Measurements from ENCODE around the gene SIX1.

The SIX1 gene

DNA sequence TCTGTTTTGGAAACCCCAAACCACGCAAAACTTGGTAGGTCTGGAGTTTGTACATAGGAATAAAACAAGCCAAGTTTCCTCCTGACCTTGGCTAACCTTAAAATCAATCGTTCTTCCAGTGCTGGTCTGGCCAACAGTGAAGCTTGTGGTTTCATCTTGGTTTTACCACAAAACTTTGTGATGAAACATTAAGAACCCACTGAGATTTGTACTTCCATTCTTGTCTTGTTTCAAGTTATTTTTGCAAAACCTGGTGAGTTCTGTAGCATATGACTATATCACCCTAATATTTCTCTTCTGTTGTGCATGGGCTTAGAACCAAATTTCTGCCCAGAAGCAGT is 26.4 kb downstream of the SIX1 start:
- no peak overlapping the region for H3K4me3 ChIP-seq (replicated peaks; ENCODE audit: low read depth, low read length)
- no peak for DNase-seq (ENCODE audit: extremely low read depth, low read depth)
- TF ChIP-seq CTCF (IDR thresholded peaks at IDR 0.05; ENCODE audit: low read depth, low read length, missing control alignments), result no peak

GRCh38 chr14:60622210-60622916 is 26.9 kb downstream of the SIX1 start:
- no peak for TF ChIP-seq CTCF (IDR thresholded peaks at IDR 0.05; ENCODE audit: low read depth, low read length, missing control alignments)
- no peak overlapping the region for H3K4me3 ChIP-seq (replicated peaks; ENCODE audit: low read depth, low read length)
- DNase-seq (ENCODE audit: extremely low read depth, low read depth), result no peak

DNA sequence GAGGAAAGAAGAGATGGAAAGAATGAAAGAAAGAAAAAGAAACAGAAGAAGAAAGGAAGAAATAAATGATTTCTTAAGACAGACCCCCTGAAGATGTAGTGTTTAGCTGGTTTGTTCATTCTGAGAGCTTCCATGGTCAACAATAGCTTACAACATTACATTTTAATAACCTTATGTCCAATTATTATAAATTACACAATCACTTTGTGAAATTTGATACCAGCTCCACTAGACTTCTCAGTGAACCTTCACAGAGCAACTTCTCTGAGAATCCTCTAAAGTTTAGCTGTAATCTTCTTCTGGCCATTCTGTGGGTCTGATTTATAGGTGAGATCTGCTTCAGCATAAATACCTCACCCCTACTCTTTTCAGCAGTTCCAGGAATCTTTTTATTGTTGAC is 27.9 kb downstream of the SIX1 start:
- no peak overlapping the region for H3K4me3 ChIP-seq (replicated peaks; ENCODE audit: low read depth, low read length)
- TF ChIP-seq CTCF (IDR thresholded peaks at IDR 0.05; ENCODE audit: low read depth, low read length, missing control alignments), result no peak
- DNase-seq (ENCODE audit: extremely low read depth, low read depth), result no peak

DNA sequence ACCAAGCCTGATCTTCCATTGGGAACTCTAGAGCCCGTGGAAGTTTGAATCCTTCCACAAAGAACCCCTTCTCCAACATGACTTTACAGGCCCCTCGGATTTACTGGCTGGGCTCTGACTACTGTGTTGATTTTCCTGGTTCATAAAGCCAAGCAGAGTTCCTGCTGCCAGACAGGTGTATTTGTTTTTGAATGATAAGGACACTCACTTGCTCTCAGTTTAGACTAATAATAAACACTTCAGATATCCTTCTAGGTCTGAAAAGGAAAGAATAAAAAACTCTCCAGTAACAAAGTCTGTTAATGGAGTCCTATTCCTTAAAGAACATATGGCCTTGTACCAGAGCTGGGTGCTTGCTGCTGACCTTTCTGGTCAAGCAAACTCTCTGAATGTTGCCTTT is 31.0 kb downstream of the SIX1 start:
- H3K4me3 ChIP-seq (replicated peaks; ENCODE audit: low read depth, low read length), result no peak overlapping the region
- no peak for DNase-seq (ENCODE audit: extremely low read depth, low read depth)
- TF ChIP-seq CTCF (IDR thresholded peaks at IDR 0.05; ENCODE audit: low read depth, low read length, missing control alignments), result no peak

DNA sequence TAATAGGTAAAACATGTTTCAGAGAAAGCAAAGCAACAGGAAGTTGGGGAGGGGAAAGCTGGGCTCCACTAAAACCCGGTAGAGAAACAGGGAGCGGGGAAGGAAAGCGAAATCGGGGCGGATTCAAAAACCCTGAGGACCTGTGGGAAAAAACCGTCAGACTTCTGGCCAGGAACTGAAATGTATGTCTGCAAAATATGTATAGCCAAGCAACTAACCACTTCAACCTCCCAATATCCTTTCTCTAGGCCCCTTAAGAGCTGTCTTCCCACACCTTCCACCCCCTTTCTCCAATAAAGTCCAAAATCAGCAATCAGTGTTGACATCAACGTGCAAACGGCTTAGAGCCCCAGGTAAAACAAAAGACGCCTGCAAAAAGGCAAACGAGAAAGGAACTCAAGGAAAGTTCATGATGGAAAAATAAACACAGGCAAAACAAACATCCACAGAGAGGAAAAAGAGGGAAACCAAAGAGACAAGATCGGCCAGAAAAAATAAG is 32.8 kb downstream of the SIX1 start:
- no peak for DNase-seq (ENCODE audit: extremely low read depth, low read depth)
- TF ChIP-seq CTCF (IDR thresholded peaks at IDR 0.05; ENCODE audit: low read depth, low read length, missing control alignments), result no peak
- no peak overlapping the region for H3K4me3 ChIP-seq (replicated peaks; ENCODE audit: low read depth, low read length)

GRCh38 chr14:60602291-60602690 is 47.0 kb downstream of the SIX1 start:
- no peak for DNase-seq (ENCODE audit: extremely low read depth, low read depth)
- H3K4me3 ChIP-seq (replicated peaks; ENCODE audit: low read depth, low read length), result no peak overlapping the region
- no peak for TF ChIP-seq CTCF (IDR thresholded peaks at IDR 0.05; ENCODE audit: low read depth, low read length, missing control alignments)

GRCh38 chr14:60599727-60600126 is 49.5 kb downstream of the SIX1 start:
- no peak for DNase-seq (ENCODE audit: extremely low read depth, low read depth)
- H3K4me3 ChIP-seq (replicated peaks; ENCODE audit: low read depth, low read length), result no peak overlapping the region
- no peak for TF ChIP-seq CTCF (IDR thresholded peaks at IDR 0.05; ENCODE audit: low read depth, low read length, missing control alignments)
